WI38 (cell line): Measurements from ENCODE around the gene PPP1R12C.

Experiments
- H3K4me3 ChIP-seq: 2 replicates; pipeline ENCODE4 v1.5.1; 2011; ENCODE audit warnings: low read depth, mild to moderate bottlenecking, control low read depth, low read length
- CTCF ChIP-seq: IDR thresholded peaks from 2 replicates; pipeline ENCODE4 v1.5.1; 2012; ENCODE audit warnings: low read depth, mild to moderate bottlenecking, control low read depth, low read length

The PPP1R12C gene

GRCh38 chr19:55041627-55042343 is 75.7 kb downstream of the PPP1R12C start:
- H3K4me3 ChIP-seq = no peak overlapping the region
- TF ChIP-seq CTCF = no peak

- no peak for TF ChIP-seq CTCF
- H3K4me3 ChIP-seq = no peak overlapping the region
These were observed 76.2 kb downstream of the PPP1R12C start for GRCh38 chr19:55041244-55041626.
